Measurements from ENCODE around the gene WWP2.

Gene WWP2

GRCh38 chr16:69744363-69745231 lies 17.5 kb upstream of the WWP2 start:
- TF ChIP-seq CTCF (IDR thresholded peaks at IDR 0.05) = no peak

GRCh38 chr16:69745232-69745612 lies 16.9 kb upstream of the WWP2 start:
- TF ChIP-seq CTCF (IDR thresholded peaks at IDR 0.05) = no peak

GRCh38 chr16:69745959-69746358 lies 16.2 kb upstream of the WWP2 start:
- TF ChIP-seq CTCF (IDR thresholded peaks at IDR 0.05) = no peak

- TF ChIP-seq CTCF (IDR thresholded peaks at IDR 0.05) = no peak
Measured at GRCh38 chr16:69747115-69747514, 15.0 kb upstream of the WWP2 start.

GRCh38 chr16:69748694-69749345 lies 13.3 kb upstream of the WWP2 start:
- TF ChIP-seq CTCF (IDR thresholded peaks at IDR 0.05) = no peak

DNA sequence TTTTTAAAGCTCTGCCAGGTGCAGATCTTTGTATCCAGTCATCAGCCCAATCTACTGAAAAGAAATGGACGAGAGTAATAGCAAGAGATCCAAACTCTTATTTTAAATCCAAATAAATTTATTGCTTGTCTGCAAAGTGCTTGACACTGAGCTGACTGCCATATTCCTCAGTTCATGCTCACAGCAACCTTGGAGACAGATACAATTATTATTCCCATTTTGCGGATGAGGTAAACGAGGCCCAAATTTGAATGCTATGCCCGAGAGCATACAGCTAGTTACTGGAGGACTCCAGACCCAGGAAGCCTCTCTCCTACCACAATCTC lies 8.0 kb upstream of the WWP2 start:
- TF ChIP-seq CTCF (IDR thresholded peaks at IDR 0.05) = no peak

DNA sequence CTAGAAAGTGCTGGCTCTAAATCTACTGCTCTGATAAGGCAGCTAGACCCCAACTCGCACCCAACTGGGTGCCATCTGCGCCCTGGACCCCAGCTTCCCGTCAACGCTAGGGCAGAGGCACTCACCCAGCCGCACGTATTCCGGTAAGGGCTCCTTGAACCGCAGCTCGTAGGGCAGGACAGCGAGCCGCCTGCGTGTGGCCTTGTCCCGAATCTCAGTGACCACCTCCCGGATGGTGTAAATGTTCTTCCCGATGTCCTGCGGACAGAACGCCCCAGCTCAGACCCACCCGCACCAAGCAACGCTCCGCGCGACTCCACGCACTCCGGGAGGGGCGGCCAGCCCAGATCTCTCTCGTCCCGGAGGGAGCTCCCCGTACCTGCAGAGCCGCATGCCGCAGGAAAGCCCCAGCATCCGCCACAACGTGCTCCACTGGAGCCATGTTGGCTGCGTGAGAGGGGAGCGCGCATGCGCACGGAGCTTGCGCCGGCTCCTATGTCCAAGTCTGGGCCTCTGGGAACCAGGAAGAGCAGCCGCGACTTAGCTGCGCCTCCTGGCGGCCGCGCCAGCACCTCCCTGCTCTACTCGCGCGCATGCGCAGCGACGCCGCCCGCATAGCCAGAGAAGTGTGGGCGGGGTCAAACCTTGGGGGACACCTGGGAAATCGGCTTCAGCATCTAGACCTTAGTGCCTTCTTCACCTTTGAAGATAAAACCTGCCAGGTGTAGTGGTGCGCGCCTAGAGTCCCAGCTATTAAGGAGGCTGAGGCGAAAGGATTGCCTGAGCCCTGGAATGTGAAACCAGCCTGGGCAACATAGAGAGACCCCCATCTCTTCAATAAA lies 7.4 kb upstream of the WWP2 start, which contains the start of gene NOB1:
TSS of gene NOB1 (minus strand) at position 458 of the 842 bp plus-strand sequence. CDS start at position 442, 16 bp downstream.
- peak; percentile 96 for TF ChIP-seq CTCF (IDR thresholded peaks at IDR 0.05)
